HG02678 (cell line): Measurements from ENCODE around the gene FAM83G.
"Not testable (repeated sequence)": the region's sequence is repeated elsewhere in the genome, so short reads cannot be mapped to it uniquely, and the experiment has no call there.

Experiments used
- ATAC-seq: cut with Tn5 transposase; IDR thresholded peaks from one replicate; pipeline ENCODE4 v1.9.1; 2021; ENCODE audit warnings: mild to moderate bottlenecking, moderate library complexity; ENCODE audit not compliant: unreplicated experiment

Gene FAM83G

DNA sequence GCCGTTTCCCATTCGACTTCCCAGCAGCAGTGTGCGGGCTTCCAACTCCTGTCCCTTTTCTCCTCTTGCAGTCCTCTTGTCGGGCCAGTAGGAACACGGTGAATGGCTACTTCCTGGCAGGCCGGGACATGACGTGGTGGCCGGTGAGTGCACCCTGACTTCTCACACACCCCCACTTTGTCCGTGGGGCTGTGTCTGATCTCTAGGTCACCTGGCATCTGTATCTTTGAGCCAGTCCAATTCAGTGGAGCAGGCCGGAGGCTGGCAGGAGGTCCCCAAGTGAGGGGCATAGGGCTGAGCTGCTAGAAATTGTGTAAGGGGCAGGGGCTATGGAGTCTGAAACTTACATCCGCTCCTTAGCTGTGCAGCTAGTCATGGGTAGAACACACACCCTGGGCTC, 46.0 kb downstream of the FAM83G start:
- no peak for ATAC-seq

DNA sequence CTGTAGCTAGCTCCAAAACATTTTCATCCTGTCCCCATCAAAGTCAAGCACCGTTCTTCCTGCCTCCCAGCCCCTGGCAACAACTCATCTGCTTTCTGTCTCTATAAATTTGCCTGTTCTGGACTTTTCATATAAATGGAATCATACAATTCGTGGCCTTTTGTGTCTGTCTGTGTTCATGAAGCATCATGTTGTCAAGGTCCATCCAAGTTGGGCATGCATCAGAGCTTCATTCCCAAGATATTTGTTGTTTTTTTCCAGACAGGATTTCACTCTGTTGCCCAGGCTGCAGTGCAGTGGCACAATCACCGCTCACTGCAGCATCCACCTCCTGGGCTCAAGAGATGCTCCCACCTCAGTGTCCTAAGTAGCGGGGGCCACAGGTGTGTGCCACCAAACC, 46.7 kb downstream of the FAM83G start:
- ATAC-seq = no peak

DNA sequence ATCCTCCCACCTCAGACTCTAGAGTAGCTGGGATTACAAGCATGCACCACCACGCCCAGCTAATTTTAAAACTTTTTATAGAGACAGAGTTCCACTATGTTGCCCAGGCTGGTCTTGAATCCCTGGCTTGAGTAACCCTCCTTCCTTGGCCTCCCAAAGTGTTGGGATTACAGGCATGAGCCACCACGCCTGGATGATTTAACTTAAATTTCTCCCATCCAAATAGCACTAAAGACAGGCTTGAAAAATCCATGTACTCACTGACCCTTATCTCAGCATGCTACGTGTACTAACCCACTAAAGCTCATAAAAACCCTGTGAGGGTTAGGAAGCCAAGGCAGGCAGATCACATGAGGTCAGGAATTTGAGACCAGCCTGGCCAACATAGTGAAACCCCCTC, 48.0 kb downstream of the FAM83G start:
- ATAC-seq = no peak

DNA sequence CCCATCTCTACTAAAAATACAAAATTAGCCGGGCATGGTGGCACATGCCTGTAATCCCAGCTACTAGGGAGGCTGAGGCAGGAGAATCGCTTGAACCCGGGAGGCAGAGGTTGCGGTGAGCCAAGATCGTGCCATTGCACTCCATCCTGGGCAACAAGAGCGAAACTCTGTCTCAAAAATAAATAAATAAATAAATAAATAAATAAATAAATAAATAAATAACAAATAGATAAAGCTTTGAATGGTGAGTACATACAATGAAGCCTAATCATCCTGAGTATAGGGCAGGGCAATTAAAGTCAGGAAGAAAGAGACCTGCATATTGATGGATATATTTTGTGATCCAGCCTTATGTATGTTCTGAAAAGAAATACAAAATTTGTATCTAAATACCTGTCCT, 48.5 kb downstream of the FAM83G start:
- ATAC-seq = not testable (repeated sequence)

DNA sequence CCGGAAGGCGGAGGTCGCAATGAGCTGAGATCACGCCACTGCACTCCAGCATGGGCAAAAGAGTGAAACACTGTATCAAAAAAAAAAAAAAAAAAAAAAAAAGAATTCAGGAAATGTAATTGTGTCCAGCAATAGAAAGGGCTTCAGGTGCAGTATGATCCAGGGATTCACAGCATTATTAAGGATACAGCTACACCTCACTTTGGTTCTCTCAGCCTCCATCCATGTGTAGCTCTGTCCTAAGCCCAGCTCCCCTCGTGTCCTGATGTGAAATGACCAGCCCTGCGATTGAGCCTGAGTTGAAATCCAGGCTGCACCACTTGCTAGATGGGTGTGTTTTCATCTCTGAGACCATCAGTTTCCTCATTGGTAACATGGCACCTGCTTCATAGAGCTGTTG, 49.6 kb downstream of the FAM83G start:
- no peak for ATAC-seq

DNA sequence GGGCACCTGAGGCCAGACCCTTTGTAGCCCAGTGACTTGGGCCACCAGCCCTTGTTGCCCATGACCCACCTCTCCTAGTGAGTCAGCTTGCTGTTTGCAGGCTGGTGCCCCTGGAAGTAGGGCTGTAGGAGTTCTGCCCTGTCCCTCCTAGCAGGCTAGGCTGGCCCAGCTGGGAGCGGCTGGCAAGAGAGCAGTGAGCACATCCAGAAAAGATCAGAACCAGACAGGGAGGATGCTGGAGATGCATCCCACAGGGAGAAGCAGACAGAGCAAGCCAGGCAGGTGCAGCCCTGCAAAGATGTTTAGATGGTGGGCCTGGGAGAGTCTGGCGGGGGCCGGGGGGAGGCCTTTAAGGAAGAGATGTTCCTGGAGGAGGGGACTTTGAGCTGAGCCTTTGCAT, 50.2 kb downstream of the FAM83G start:
- ATAC-seq = no peak

DNA sequence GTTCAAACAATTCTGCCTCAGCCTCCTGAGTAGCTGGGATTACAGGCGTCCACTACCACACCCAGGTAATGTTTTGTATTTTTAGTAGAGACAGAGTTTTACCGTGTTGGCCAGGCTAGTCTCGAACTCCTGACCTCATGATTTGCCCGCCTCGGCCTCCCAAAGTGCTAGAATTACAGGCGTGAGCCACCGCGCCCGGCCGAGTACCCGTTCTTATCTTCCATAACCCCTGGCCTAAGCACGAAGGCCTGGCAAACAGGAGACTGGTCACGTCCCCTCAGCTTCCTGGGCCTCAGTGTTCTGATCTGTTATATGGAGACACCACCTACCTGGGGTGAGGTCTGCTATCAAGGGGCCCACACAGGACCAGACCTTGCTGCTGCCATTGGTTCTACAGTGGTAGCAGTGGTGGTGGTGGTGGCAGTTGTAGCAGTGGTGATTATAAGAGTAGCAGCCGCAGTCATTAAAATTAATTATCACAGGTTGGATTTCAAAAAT, 51.3 kb downstream of the FAM83G start:
- no peak for ATAC-seq

DNA sequence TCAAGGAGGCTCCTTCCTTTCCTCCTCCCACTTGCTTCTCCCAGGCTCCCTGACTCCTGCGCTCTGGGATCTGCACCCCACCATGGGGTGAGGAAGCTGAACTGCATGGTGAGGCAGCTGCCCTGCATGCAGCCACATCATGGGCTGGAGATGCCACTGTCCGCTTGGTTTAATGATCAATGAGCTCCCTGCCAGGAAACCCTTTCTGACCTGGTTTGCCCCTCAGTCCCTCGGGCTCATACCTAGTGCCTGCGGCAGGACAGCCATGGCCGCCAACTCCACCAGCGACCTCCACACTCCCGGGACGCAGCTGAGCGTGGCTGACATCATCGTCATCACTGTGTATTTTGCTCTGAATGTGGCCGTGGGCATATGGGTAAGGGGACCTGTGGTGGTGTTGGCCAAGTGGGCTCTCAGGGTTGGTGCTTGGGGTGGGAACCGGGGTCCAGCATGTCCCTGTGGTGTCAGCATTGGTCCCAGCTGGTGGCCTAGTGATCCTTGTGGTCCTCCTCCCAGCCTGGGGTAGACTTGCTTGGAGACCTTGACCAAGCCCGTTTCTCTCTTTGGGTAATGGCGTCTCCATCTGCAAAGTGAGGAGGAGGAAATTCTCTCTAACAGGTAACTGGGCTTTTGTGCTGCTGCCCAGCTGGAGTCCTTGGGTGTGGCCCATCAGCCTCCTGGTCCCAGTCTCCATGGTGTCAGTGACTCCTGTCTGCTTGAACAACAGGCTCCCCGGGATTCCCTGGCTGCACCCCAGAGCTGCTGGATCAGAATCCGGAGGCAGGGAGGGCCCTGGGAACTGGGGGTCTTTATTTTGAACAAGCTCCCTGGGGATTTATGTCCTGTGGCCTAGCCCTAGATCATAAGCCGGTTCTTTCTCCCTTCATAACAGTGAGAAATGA, 52.4 kb downstream of the FAM83G start, which contains the start of gene SLC5A10:
Gene SLC5A10, plus strand, starts transcription at position 225 of the 902 bp plus-strand sequence. Its CDS starts 41 bp downstream, at position 266.
- no peak for ATAC-seq

DNA sequence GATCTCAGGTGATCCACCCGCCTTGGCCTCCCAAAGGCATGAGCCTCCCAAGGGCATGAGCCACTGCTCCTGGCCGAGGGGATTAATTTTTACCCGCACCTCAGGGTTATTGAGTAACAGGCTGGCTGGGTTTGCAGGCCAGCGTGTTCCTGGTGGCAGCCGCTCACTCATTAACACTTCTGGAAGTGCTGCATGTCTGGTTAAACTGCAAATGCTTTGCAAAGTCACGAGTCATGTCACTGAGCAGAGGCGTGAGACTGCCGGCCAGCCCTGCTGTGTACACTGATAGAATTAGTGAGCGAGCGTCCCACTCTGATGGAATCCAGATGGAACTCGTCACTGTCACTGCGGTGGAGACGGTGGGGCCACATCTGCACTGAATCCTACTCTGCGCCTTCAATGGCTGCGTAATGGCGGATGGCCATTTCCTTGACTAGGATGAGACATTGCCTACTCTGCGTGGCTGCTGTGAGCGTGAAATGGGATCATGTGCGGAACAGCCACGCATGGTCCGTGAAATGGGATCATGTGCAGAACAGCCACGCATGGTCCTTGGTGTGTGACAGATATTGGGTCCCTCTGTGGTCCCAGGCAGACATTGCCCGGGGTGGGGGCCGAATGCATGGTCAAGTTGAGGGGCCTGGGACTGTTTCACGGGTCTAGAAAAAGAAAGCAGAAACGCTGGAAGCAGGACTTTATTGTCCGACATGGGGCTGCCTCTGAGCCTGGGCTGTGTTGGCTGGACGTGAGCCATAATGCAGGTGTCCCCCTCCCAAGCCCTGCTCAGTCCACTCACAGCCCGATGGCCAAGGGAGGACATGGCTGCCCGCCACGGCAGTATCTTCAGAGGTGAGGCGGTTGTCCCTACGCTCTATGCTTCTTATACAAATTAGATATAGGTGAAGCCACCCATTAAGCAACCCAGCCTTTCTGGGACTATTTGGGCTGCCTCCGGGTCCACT, 53.3 kb downstream of the FAM83G start:
- no peak for ATAC-seq

DNA sequence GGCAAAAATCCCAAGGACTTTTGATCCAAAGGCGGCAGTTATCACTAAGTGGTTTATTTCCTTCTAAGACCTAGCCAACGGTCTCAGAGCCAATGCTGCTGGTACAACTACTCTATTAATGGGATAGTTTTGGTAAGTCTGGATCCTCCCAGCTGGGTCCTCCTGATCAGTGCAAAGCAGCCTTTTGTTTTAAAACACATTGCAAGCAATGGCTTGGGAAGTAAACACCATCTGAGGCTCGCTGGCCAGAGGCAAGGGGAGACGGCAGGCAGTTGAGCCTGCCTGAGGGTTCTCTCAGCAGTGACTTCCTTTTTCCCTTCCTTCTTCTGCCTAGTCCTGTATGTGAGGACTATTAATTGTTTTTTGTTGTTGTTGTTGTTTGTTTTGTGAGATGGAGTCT, 54.2 kb downstream of the FAM83G start:
- ATAC-seq = no peak

DNA sequence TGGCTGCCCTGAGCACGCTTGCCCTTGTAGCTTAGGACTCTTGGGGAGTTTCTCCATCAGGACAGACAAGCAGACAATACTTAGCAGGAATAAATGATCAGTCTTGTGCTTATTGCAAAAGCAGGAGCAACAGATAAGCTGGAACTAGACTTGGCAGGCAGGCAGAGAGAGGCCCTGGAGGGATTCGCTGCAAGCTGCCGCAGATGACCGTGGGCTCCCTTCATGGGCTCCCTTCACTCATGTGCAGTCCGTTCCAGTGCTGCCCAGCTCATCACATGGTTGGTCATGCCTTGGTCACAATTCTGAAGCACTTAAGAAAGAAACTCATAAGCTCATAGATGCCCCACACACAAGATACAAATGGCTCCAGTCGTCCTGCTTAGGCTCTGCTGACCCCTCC, 55.0 kb downstream of the FAM83G start:
- no peak for ATAC-seq

DNA sequence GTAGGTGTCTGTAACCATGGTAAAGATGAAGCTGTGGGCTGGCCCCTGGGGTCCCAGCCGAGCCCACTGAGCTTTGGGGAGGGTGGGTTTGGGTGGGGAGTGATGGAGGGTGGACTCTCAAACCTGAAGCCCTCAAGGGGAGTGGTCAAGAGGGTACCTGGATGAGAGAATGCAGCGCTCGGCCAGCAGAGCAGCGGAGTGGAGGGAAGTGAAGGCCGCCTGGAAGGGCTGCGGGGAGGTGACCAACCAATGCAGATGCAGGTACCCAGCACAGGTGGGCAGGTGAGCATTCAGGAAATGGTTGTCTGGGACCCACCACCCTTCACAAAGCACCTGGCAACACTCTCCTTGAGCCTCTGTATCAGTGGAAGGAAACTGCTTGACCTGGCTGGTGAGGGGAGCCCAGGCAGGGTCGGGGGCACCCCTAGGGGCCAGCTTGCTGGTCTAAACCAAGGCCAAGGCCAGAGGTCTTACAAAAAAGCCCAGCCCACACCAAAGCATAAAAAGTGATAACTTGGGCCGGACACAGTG, 56.0 kb downstream of the FAM83G start:
- no peak for ATAC-seq

DNA sequence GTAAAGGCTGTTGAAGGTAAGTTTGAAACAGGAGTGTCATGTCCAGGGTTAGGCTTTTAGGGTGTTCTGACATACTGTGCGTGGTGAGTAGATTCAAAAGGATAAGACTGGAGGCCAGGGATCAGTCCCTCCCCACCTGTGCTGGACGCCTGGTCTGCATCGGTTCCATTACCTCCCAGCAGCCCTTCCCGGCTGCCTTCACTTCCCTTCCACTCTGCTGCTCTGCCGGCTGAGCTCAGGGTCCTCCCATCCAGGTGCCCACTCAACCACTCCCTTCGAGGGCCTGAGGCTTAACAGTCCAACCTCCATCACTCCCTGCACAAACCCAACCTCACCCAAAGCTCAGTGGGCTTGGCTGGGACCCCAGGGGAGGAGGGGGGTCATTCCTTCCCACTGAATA, 56.7 kb downstream of the FAM83G start:
- ATAC-seq = no peak

DNA sequence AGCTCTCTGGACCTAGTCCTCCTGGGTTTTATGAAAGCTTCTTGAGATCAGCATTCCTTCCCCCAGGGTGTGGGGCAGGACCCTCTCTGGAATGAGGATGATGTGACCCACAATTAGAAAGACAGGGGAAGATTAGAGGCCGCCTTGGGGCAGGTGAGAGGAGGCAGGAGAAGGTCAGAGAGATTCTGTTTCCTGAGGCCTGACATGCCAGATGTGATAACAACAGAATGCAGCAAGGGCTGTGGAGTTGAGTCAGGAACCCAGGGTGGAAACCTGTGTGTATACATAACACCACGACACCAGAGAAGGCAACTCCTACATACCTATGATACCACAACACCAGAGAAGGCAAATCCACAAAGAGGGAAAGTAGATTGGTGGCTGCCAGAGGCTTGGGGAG, 58.0 kb downstream of the FAM83G start:
- ATAC-seq = no peak

DNA sequence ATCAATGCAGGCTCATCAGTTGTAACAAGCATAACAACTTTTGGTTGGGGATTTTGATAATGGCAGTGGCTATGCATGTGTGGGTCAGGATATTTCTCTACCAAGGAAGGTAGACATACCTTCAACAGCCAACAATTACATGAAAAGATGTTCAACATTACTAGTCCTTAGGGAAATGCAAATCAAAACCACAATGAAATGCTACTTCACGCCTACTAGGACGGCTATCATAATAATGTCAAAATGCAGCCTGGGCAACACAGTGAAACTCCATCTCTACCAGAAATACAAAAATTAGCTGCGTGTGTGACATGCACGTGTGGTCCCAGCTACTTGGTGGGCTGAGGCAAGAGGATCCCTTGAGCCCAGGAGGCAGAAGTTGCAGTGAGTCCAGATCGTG, 59.9 kb downstream of the FAM83G start:
- no peak for ATAC-seq

DNA sequence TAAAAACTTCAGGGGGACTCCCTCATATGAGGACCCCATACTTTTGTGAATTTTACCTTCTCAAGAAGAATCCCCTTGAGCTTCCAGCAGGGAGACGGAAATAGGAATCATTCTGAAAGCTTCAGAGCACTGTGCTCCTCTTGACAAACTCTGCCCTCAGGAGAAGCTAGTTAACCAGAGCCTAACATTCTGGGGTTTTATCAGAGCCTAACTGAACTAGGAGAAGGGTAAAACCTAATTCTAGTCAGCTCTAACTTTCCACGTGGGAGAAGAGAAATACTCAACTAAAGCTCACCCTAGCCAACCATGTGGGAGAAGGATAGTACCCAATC, 65.9 kb downstream of the FAM83G start:
- ATAC-seq = no peak

DNA sequence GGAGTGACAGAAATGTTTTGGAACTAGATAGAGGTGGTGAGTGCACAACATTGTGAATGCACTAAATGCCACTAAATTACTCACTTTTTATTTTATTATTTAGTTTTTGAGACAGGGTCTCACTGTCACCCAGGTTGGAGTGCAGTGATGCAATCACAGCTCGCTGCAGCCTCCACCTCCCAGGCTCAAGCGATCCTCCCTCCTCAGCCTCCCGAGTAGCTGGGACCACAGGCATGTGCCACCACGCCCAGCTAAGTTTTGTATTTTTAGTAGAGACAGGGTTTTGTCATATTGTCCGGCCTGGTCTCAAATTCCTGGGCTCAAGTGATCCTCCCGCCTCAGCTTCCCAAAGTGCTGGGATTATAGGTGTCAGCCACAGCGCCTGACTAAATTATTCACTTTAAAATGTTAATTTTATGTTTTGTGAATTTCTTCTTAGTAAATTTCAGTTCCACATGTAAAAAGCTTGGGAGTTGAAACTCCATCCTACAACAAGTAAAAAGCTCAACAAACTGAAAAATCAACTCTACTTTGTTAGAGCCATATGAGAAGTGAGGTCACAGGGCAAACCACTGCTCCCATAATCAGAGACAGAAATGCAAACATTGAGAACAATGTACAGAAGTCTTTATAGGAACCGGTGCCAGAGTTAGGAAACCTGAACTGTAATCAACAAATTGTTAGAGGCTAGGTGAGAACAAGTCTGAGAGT, 66.4 kb downstream of the FAM83G start:
- ATAC-seq = no peak

DNA sequence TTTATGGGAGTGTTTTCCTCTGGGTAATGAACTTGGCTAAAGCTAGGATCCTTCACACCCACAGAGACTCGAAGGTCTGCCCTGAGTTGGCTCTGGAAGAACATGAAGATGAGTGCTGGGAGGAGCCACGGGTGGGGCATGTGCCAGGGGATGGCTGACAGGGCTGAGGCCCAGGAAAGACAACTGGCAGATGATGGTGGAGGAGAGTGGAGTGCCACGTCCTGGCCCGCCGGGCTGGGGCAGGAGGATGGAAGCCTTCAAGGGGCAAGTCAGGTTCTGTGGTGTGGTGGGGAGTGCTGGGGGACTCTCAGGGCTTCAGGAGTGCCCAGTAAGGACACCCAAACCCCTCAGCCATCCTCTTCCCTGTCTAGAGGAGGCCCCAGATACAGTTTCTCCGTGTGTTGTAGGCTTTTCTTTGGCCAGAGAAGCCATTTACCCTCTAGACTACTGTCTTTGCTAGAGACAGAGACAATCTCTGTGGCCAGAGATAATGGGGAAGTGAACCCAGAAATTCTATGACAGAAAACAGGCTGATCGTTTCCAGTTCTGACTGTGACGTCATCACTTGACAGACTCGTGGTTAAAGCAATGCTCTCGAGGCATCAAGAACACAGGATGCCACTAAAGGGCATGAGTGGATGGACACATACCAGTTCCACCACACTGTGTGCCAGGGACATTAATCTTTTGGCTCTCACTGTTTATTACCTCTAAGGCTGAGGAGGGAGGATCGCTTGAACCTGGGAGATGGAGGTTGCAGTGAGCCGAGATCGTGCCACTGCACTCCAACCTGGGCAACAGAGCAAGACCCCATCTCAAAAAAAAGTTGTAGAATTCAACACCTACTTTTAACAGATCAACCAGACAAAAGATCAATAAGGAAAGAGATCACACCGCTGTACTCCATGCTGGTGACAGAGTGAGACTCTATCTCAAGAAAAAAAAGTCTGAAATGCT, 71.2 kb downstream of the FAM83G start:
- no peak for ATAC-seq

DNA sequence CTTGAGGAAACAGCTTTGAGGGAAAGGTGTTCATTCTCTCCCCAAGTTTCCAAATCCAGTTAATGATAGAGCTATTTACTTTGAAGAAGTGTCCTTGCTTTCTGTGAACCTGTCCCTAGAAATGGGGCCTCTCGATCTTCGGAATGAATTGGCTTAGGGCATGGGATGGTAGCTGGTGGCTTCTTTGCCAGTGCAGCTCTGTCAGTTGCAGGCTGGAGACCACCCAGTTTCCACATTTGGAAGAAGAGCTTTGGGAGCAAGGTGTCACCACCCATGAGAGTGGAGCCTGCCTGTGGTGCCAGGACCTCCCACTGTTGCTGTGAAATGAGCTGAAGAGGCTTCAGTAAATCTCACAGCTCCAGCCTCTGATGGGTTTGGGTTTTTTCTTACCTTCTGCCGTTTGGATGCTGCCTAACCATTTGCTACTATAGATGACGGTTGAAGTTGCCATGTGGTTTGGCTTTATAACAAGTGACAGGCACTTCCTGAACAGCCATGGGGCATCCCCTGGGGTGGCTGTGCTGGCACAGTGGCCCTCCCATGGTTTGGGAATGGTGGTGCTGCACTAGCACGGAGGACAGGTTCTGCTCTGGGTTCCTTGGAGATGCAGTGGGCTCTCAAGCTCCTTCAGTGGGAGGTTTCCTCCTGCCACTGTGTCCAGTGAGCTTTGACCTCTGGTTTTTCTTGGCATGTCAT, 72.1 kb downstream of the FAM83G start:
- ATAC-seq = no peak
